NOMO-1 treated with dmso at 0.1 percent for 144 hours (cell line): ENCODE data around the gene BTN2A1.
"Not testable (repeated sequence)": the region's sequence is repeated elsewhere in the genome, so short reads cannot be mapped to it uniquely, and the experiment has no call there.

Experiments
- DNase-seq: peaks from one replicate; lab custom pipeline; 2025; ENCODE audit not compliant: unreplicated experiment; lab: John Stamatoyannopoulos, UW

The BTN2A1 gene

GRCh38 chr6:26489996-26490964, 32.5 kb downstream of the BTN2A1 start:
- DNase-seq, result no peak

GRCh38 chr6:26491604-26492003, 33.8 kb downstream of the BTN2A1 start:
- DNase-seq, result no peak

GRCh38 chr6:26493258-26493657, 35.5 kb downstream of the BTN2A1 start:
- DNase-seq, result no peak

GRCh38 chr6:26494117-26494516, 36.4 kb downstream of the BTN2A1 start:
- no peak for DNase-seq

- no peak for DNase-seq
These were observed 37.5 kb downstream of the BTN2A1 start for GRCh38 chr6:26495281-26495680.

- DNase-seq, result no peak
These were observed 39.9 kb downstream of the BTN2A1 start for GRCh38 chr6:26497610-26498009.

- no peak for DNase-seq
These were observed 42.3 kb downstream of the BTN2A1 start, which contains the start of gene BTN1A1 for GRCh38 chr6:26500102-26500501. Gene BTN1A1 (plus strand): TSS chr6:26500303. CDS start chr6:26501287, 984 bp downstream.

GRCh38 chr6:26501482-26501986, 43.8 kb downstream of the BTN2A1 start:
- DNase-seq, result no peak

GRCh38 chr6:26502165-26502564, 44.4 kb downstream of the BTN2A1 start:
- DNase-seq, result no peak

GRCh38 chr6:26502626-26503025, 44.9 kb downstream of the BTN2A1 start:
- DNase-seq, result no peak

- DNase-seq, result no peak
These were observed 49.9 kb downstream of the BTN2A1 start for GRCh38 chr6:26507658-26508057.

GRCh38 chr6:26511033-26511432, 53.3 kb downstream of the BTN2A1 start:
- DNase-seq, result not testable (repeated sequence)

- DNase-seq, result no peak
These were observed 57.2 kb downstream of the BTN2A1 start for GRCh38 chr6:26514984-26515383.

GRCh38 chr6:26516481-26517427, 59.0 kb downstream of the BTN2A1 start:
- DNase-seq, result no peak
